ENCODE measurements around the gene BBLN. TPM values are rescaled to one million over a fixed set of nuclear protein-coding genes. Genes with fewer than 3 reads are reported as not detected.

Gene BBLN
- total RNA-seq, 1 experiment from 2014 or later: 154 TPM

DNA sequence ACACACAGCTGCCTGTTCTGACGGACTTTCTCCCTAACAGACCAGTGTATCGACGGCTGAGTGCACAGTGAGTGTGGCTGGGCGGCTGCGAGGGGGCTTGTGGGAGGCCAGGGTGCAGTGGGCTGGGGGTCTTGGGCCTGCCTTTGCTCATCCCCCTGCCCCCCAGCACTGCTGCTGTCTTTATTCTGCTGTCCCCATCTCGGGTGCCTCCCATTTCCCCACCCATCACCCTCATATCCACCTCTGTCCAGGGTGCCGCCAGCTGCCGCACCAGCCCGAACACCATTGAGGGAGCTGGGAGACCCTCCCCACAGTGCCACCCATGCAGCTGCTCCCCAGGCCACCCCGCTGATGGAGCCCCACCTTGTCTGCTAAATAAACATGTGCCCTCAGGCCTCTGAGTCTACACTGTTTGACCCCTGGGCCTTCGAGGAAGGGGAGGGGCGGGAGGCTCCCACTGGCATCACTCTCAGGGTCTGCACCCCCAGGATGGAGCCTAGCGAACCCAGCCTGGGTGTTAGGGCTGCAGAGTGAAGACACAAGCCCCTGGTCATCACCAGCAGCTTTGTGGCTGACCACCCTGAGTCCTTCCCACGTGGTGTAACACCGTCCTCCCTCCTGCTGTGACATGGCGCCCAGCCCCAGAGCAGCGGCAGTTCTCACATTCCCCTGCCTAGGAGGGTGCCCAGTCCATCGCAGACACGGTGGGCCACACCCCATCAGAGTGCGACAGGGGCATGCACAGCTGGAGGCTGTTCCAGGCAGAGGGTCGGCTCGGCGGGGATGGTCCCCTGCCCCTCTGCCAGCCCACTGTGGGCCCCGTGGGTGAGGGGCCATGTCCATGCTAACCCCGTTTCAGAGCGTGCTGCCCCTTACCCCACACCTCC lies 6.8 kb upstream of the BBLN start:
- no TSS peak for BruUV-seq (replicated peaks)
- H3K9me2 ChIP-seq (ENCODE audit: insufficient read depth): no peaks in the 10 kb centered on the region
- H3K9me3 ChIP-seq (ENCODE audit: insufficient read depth, low read depth): no peaks in the 10 kb centered on the region
- H3K27me3 ChIP-seq (ENCODE audit: insufficient read depth, low read depth): no peaks in the 10 kb centered on the region
- intact Hi-C loops (cut with micrococcal nuclease; ENCODE audit: unreplicated experiment): no loop called here
- H3K36me3 ChIP-seq (ENCODE audit: low read depth): peaks cover 7% of the 10 kb centered on the region; the same call in 1 of the 2 replicates
- POLR2A ChIA-PET (ENCODE audit: unreplicated experiment): no interaction called here
- no peak overlapping the region for H3K4me3 ChIP-seq
- peaks cover 21% of the 10 kb centered on the region for H3K79me2 ChIP-seq (ENCODE audit: low read depth)
- H3K4me1 ChIP-seq (replicated peaks; ENCODE audit: insufficient read depth): peaks cover 19% of the 10 kb centered on the region
- CTCF ChIA-PET: no interaction called here
- peaks cover 74% of the 10 kb centered on the region for H3F3A ChIP-seq (ENCODE audit: insufficient read depth, low read depth)
- H3K4me2 ChIP-seq: no peak overlapping the region
- peaks cover 24% of the 10 kb centered on the region for H4K20me1 ChIP-seq (ENCODE audit: insufficient read depth)
- TF ChIP-seq EZH2 (IDR thresholded peaks at IDR 0.05; ENCODE audit: low read depth) (no peak), CTCF (conservative IDR thresholded peaks at IDR 0.05) (no peak)
- no peak for DNase-seq
- no peak overlapping the region for H2AFZ ChIP-seq
- no peak overlapping the region for H3K27ac ChIP-seq

- CTCF ChIA-PET: no interaction called here
- no peaks in the 10 kb centered on the region for H3K9me2 ChIP-seq (ENCODE audit: insufficient read depth)
- H4K20me1 ChIP-seq (ENCODE audit: insufficient read depth): peaks cover 24% of the 10 kb centered on the region
- H3K4me2 ChIP-seq: no peak overlapping the region
- no peak overlapping the region for H3K27ac ChIP-seq
- POLR2A ChIA-PET (ENCODE audit: unreplicated experiment): no interaction called here
- intact Hi-C loops (cut with micrococcal nuclease; ENCODE audit: unreplicated experiment): no loop called here
- peaks cover 19% of the 10 kb centered on the region for H3K79me2 ChIP-seq (ENCODE audit: low read depth)
- H3K9me3 ChIP-seq (ENCODE audit: insufficient read depth, low read depth): no peaks in the 10 kb centered on the region
- TF ChIP-seq CTCF (conservative IDR thresholded peaks at IDR 0.05) (no peak), EZH2 (IDR thresholded peaks at IDR 0.05; ENCODE audit: low read depth) (no peak)
- DNase-seq: no peak
- peaks cover 7% of the 10 kb centered on the region; the same call in 1 of the 2 replicates for H3K36me3 ChIP-seq (ENCODE audit: low read depth)
- H3K4me3 ChIP-seq: no peak overlapping the region
- BruUV-seq (replicated peaks): no TSS peak
- H3K27me3 ChIP-seq (ENCODE audit: insufficient read depth, low read depth): no peaks in the 10 kb centered on the region
- peaks cover 67% of the 10 kb centered on the region for H3F3A ChIP-seq (ENCODE audit: insufficient read depth, low read depth)
- H3K4me1 ChIP-seq (replicated peaks; ENCODE audit: insufficient read depth): 0 out of 2 replicates have a peak, but pooled peaks cover 14% of the 10 kb centered on the region
- H2AFZ ChIP-seq: no peak overlapping the region
Measured at GRCh38 chr9:128153947-128154695, 5.9 kb upstream of the BBLN start.

DNA sequence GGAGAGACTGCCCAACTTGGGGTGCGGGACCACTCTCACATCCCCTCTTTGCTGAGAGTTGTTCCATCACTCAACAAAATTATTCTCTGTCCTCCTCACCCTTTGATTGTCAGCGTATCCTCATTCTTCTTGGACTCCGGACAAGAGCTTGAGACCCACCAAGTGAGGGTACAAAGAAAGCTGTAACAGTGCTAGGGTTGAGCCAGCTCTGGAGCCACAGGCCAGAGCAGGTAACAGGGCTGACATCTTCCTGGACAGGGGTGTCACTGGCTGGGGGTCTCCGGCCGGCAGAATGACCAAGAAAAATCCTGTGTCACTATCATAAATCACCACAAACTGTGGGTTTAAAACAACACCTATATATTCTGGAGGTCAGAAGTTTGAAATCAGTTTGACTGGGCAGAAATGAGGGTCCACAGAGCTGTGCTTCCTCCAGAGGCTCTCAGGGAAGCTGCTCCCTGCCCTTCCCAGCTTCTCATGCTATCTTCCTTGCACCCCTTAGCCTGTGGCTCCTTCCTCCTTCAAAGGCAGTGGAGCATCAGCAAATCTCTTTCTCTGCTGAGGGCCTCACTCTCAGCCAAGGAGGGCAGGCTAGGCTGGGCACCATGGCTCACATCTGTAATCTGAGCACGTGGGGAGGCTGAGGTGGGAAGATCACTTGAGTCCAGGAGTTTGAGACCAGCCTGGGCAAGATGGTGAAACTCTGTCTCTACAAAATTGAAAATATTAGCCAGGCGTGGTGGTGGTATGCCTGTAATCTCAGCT lies 4.1 kb upstream of the BBLN start:
- no peak overlapping the region for H3K4me2 ChIP-seq
- H3K9me2 ChIP-seq (ENCODE audit: insufficient read depth): no peaks in the 10 kb centered on the region
- H2AFZ ChIP-seq: no peak overlapping the region
- H3K4me1 ChIP-seq (replicated peaks; ENCODE audit: insufficient read depth): 0 out of 2 replicates have a peak, but pooled peaks cover 16% of the 10 kb centered on the region
- DNase-seq: peak in 1 of 2 experiments; percentile 27
- H3K79me2 ChIP-seq (ENCODE audit: low read depth): peaks cover 8% of the 10 kb centered on the region
- no peaks in the 10 kb centered on the region for H3K27me3 ChIP-seq (ENCODE audit: insufficient read depth, low read depth)
- H4K20me1 ChIP-seq (ENCODE audit: insufficient read depth): peaks cover 21% of the 10 kb centered on the region
- TF ChIP-seq EZH2 (IDR thresholded peaks at IDR 0.05; ENCODE audit: low read depth): no peak
- no peak for TF ChIP-seq CTCF (conservative IDR thresholded peaks at IDR 0.05)
- intact Hi-C loops (cut with micrococcal nuclease; ENCODE audit: unreplicated experiment): no loop called here
- peaks cover 55% of the 10 kb centered on the region for H3F3A ChIP-seq (ENCODE audit: insufficient read depth, low read depth)
- H3K4me3 ChIP-seq: no peak overlapping the region
- H3K27ac ChIP-seq: no peak overlapping the region
- H3K9me3 ChIP-seq (ENCODE audit: insufficient read depth, low read depth): no peaks in the 10 kb centered on the region
- BruUV-seq (replicated peaks): no TSS peak
- H3K36me3 ChIP-seq (ENCODE audit: low read depth): no peaks in the 10 kb centered on the region
- ChIA-PET CTCF (no interaction called here), POLR2A (ENCODE audit: unreplicated experiment) (interaction anchor here (0.6 to 0.7 kb wide), 2 partner anchors 53 to 508 kb away, joined by 3 to 8 read pairs; no protein-coding TSS in a partner anchor)

Measured in PC-9 (cell line).